ENCODE results near the gene RMRP. TPM values are rescaled to one million over a fixed set of nuclear protein-coding genes. Genes with fewer than 3 reads are reported as not detected.
"Not testable (repeated sequence)": the region's sequence is repeated elsewhere in the genome, so short reads cannot be mapped to it uniquely, and the experiment has no call there.

Gene RMRP
- polyA plus RNA-seq, 1 experiment: 1,738 TPM

- no peak for TF ChIP-seq CTCF (IDR thresholded peaks at IDR 0.05; ENCODE audit: insufficient read depth, low read depth, low read length)
- CTCF ChIA-PET: interaction anchor here (0.9 to 2.1 kb wide), 3 partner anchors 8 to 16 kb away, joined by 3 to 5 read pairs (median 4); no protein-coding TSS in a partner anchor
- POLR2A ChIA-PET: no interaction called here
- no peak for DNase-seq (ENCODE audit: low read depth)
- H3K36me3 ChIP-seq (ENCODE audit: control insufficient read depth, insufficient read depth, low read length): peaks cover 18% of the 10 kb centered on the region
- no peak overlapping the region for H3K4me3 ChIP-seq (ENCODE audit: low read depth, low read length)
- peaks cover 12% of the 10 kb centered on the region for H3K27me3 ChIP-seq (ENCODE audit: control insufficient read depth, insufficient read depth, low read length)
Observed at GRCh38 chr9:35612843-35613242, 45.0 kb downstream of the RMRP start.

- H3K4me3 ChIP-seq (ENCODE audit: low read depth, low read length); DNase-seq (ENCODE audit: low read depth); POLR2A ChIA-PET: not testable (repeated sequence)
- CTCF ChIA-PET: interaction anchor here (0.9 to 2.2 kb wide), 10 partner anchors 9 to 947 kb away, joined by 3 to 9 read pairs (median 4); partner anchors contain the start of gene ARHGEF39
- Histone ChIP-seq H3K36me3 (ENCODE audit: control insufficient read depth, insufficient read depth, low read length) (peaks cover 19% of the 10 kb centered on the region), H3K27me3 (ENCODE audit: control insufficient read depth, insufficient read depth, low read length) (peaks cover 11% of the 10 kb centered on the region)
Observed at GRCh38 chr9:35612066-35612465, 45.8 kb downstream of the RMRP start.

- ChIA-PET CTCF (interaction anchor here (0.6 to 2.2 kb wide), 17 partner anchors 8 to 946 kb away, joined by 3 to 9 read pairs (median 3); partner anchors contain the start of gene ARHGEF39), POLR2A (interaction anchor here (0.5 kb wide), 1 partner anchor 120 kb away, joined by 3 read pairs; no protein-coding TSS in a partner anchor)
- H3K4me3 ChIP-seq (ENCODE audit: low read depth, low read length): no peak overlapping the region
- peaks cover 7% of the 10 kb centered on the region for H3K27me3 ChIP-seq (ENCODE audit: control insufficient read depth, insufficient read depth, low read length)
- TF ChIP-seq CTCF (IDR thresholded peaks at IDR 0.05; ENCODE audit: insufficient read depth, low read depth, low read length): peak; percentile 82
- peaks cover 20% of the 10 kb centered on the region for H3K36me3 ChIP-seq (ENCODE audit: control insufficient read depth, insufficient read depth, low read length)
- no peak for DNase-seq (ENCODE audit: low read depth)
Observed at GRCh38 chr9:35611230-35611797, 46.5 kb downstream of the RMRP start.

- H3K4me3 ChIP-seq (ENCODE audit: low read depth, low read length): no peak overlapping the region
- H3K36me3 ChIP-seq (ENCODE audit: control insufficient read depth, insufficient read depth, low read length): peaks cover 20% of the 10 kb centered on the region
- CTCF ChIA-PET: interaction anchor here (1.7 to 2.2 kb wide), 2 partner anchors 19 to 129 kb away, joined by 4 to 7 read pairs; no protein-coding TSS in a partner anchor
- DNase-seq (ENCODE audit: low read depth): no peak
- TF ChIP-seq CTCF (IDR thresholded peaks at IDR 0.05; ENCODE audit: insufficient read depth, low read depth, low read length): no peak
- H3K27me3 ChIP-seq (ENCODE audit: control insufficient read depth, insufficient read depth, low read length): peaks cover 1% of the 10 kb centered on the region
- POLR2A ChIA-PET: no interaction called here
Observed at GRCh38 chr9:35609820-35610163, 48.0 kb downstream of the RMRP start.

GRCh38 chr9:35609001-35609819 is 48.6 kb downstream of the RMRP start:
- Histone ChIP-seq H3K4me3 (ENCODE audit: low read depth, low read length) (no peak overlapping the region), H3K36me3 (ENCODE audit: control insufficient read depth, insufficient read depth, low read length) (peaks cover 20% of the 10 kb centered on the region), H3K27me3 (ENCODE audit: control insufficient read depth, insufficient read depth, low read length) (no peaks in the 10 kb centered on the region)
- CTCF ChIA-PET: interaction anchor here (1.2 to 2.1 kb wide), 4 partner anchors 19 to 131 kb away, joined by 4 to 7 read pairs (median 4); no protein-coding TSS in a partner anchor
- no peak for DNase-seq (ENCODE audit: low read depth)
- POLR2A ChIA-PET: no interaction called here
- TF ChIP-seq CTCF (IDR thresholded peaks at IDR 0.05; ENCODE audit: insufficient read depth, low read depth, low read length): no peak

Measured in BJ (cell line).